CD14-positive monocyte (primary cell): ENCODE results near the gene CIB2. TPM values are rescaled to one million over a fixed set of nuclear protein-coding genes. Genes with fewer than 3 reads are reported as not detected.

ENCODE experiments used
- DNase-seq, 3 donors: peaks; one replicate each; pipeline ENCODE4 v3.0.0-alpha.2; 2011 to 2022
- H2AFZ ChIP-seq: 2 replicates; pipeline ENCODE4 v1.6.0; 2012; ENCODE audit warnings: mild to moderate bottlenecking, low read depth, low read length, inconsistent platforms; ENCODE audit not compliant: insufficient read depth, poor library complexity, severe bottlenecking
- H3K27ac ChIP-seq, 2 donors: 1 replicate in 1 of 2; 2 replicates in 1 of 2; pipeline ENCODE4 v1.5.1; 2012 to 2013; ENCODE audit warnings: low read length in 2 of 2, control low read depth in 1 of 2, inconsistent platforms in 1 of 2, low read depth in 1 of 2, mild to moderate bottlenecking in 1 of 2
- H3K27me3 ChIP-seq, 2 donors: one replicate each; pipeline versions ENCODE4 v1.6.0 to v1.6.1; 2011 to 2013; ENCODE audit warnings: low read length in 2 of 2; ENCODE audit not compliant: control insufficient read depth in 2 of 2, insufficient read depth in 2 of 2
- H3K36me3 ChIP-seq, 2 donors: replicated peaks in 1 of 2; 1 replicate in 1 of 2; 2 replicates in 1 of 2; pipeline versions ENCODE4 v1.5.1 to v1.6.1; 2012 to 2013; ENCODE audit warnings: low read length in 2 of 2, control low read depth in 1 of 2, inconsistent platforms in 1 of 2, mild to moderate bottlenecking in 1 of 2; ENCODE audit not compliant: insufficient read depth in 2 of 2, control insufficient read depth in 1 of 2
- H3K4me1 ChIP-seq, 2 donors: 1 replicate in 1 of 2; 2 replicates in 1 of 2; pipeline versions ENCODE4 v1.5.1 to v1.6.1; 2012 to 2013; ENCODE audit warnings: low read length in 2 of 2, control low read depth in 1 of 2, inconsistent platforms in 1 of 2, mild to moderate bottlenecking in 1 of 2, moderate library complexity in 1 of 2; ENCODE audit not compliant: insufficient read depth in 2 of 2, control insufficient read depth in 1 of 2
- H3K4me2 ChIP-seq: replicated peaks from 2 replicates; pipeline ENCODE3; 2012; ENCODE audit warnings: low read length, moderate library complexity, mild to moderate bottlenecking; ENCODE audit not compliant: poor library complexity, severe bottlenecking; ENCODE audit errors: extremely low read depth
- H3K4me3 ChIP-seq, 3 experiments: fragments of 200-600 bp in 1 of 3; sonication (generic) in 1 of 3; replicated peaks in 1 of 3; 1 replicate in 2 of 3; 2 replicates in 1 of 3; pipeline ENCODE4 v1.5.1; 2011 to 2013; ENCODE audit warnings: low read length in 3 of 3, mild to moderate bottlenecking in 3 of 3, control low read depth in 2 of 3, low read depth in 2 of 3, inconsistent platforms in 1 of 3, moderate library complexity in 1 of 3
- H3K79me2 ChIP-seq: 2 replicates; pipeline ENCODE4 v1.6.0; 2012; ENCODE audit warnings: mild to moderate bottlenecking, control low read depth, inconsistent platforms, low read length, moderate library complexity; ENCODE audit not compliant: insufficient read depth
- H3K9ac ChIP-seq: 2 replicates; pipeline ENCODE4 v1.6.0; 2017; ENCODE audit warnings: low read length, mild to moderate bottlenecking; ENCODE audit not compliant: insufficient read depth, poor library complexity, severe bottlenecking
- H3K9me3 ChIP-seq, 2 donors: replicated peaks in 1 of 2; 1 replicate in 1 of 2; 2 replicates in 1 of 2; pipeline versions ENCODE4 v1.5.1 to v1.6.1; 2012 to 2013; ENCODE audit warnings: low read length in 2 of 2, control low read depth in 1 of 2; ENCODE audit not compliant: control insufficient read depth in 1 of 2, insufficient read depth in 1 of 2
- H4K20me1 ChIP-seq: 2 replicates; pipeline ENCODE4 v1.6.0; 2012; ENCODE audit warnings: mild to moderate bottlenecking, low read length, control low read depth, moderate library complexity; ENCODE audit not compliant: insufficient read depth
- H3K27ac Mint-ChIP-seq, 7 donors: one replicate each; pipeline ENCODE4 v1.8.0; 2020; ENCODE audit warnings: mild to moderate bottlenecking in 7 of 7, mixed read lengths in 7 of 7, moderate library complexity in 6 of 7, inconsistent platforms in 2 of 7
- H3K27me3 Mint-ChIP-seq, 3 donors: one replicate each; pipeline ENCODE4 v1.8.0; 2021 to 2022; ENCODE audit warnings: low read depth in 3 of 3, mild to moderate bottlenecking in 3 of 3, mixed read lengths in 3 of 3, moderate library complexity in 3 of 3, inconsistent platforms in 1 of 3
- H3K36me3 Mint-ChIP-seq, 2 donors: one replicate each; pipeline ENCODE4 v1.8.0; 2020; ENCODE audit warnings: mixed read lengths in 2 of 2, inconsistent platforms in 1 of 2, mild to moderate bottlenecking in 1 of 2
- H3K4me1 Mint-ChIP-seq: one replicate; pipeline ENCODE4 v1.8.0; 2020; ENCODE audit warnings: mild to moderate bottlenecking, mixed read lengths
- H3K4me3 Mint-ChIP-seq, 2 donors: one replicate each; pipeline ENCODE4 v1.8.0; 2020; ENCODE audit warnings: mild to moderate bottlenecking in 2 of 2, mixed read lengths in 2 of 2, moderate library complexity in 1 of 2
- H3K9me3 Mint-ChIP-seq, 7 donors: one replicate each; pipeline ENCODE4 v1.8.0; 2020 to 2022; ENCODE audit warnings: mixed read lengths in 7 of 7, mild to moderate bottlenecking in 6 of 7, moderate library complexity in 6 of 7, inconsistent platforms in 2 of 7
- CTCF ChIP-seq: fragments of 200-600 bp; IDR thresholded peaks from one replicate; pipeline ENCODE4 v1.8.0; 2022; ENCODE audit warnings: antibody characterized with exemption, mild to moderate bottlenecking
- WGBS: methylation state at CpG from one replicate; pipeline ENCODE4 v1.1.5; 2013; ENCODE audit warnings: missing lambda C conversion rate; ENCODE audit not compliant: insufficient coverage; 5-methylcytosine and 5-hydroxymethylcytosine counted together
- intact Hi-C, 2 donors: fragments of 100-400 bp; cut with micrococcal nuclease; formaldehyde crosslinking; loops; one replicate each; pipeline versions ENCODE4 v1.15.0 to v1.15.1; 2023
- polyA plus RNA-seq, 3 donors: library from polyadenylated mRNA; depleted of rRNA in 1 of 3; unstranded in 2 of 3; stranded (reverse) in 1 of 3; fragments of 300-500 nt in 2 of 3; fragments of >200 nt in 1 of 3; fragmentation: Illumina TruSeq in 2 of 3; gene quantifications; 1 replicate in 2 of 3; 2 replicates in 1 of 3; pipeline ENCODE4 v1.2.3, GENCODE V29; 2012 to 2021

Gene CIB2
- polyA plus RNA-seq, 3 donors = 0.43 to 0.75 (median 0.51) TPM

GRCh38 chr15:78065973-78066946, 65.0 kb downstream of the CIB2 start:
- Mint-ChIP-seq H3K27ac (peak overlapping the region in 5 of 7 donors; percentile 43 to 89 (median 73)), H3K36me3 (peaks cover 1 to 3% of the 10 kb centered on the region in 2 donors), H3K4me1 (peaks cover 9% of the 10 kb centered on the region), H3K4me3 (no peak overlapping the region), H3K27me3 (no peaks in the 10 kb centered on the region), H3K9me3 (no peaks in the 10 kb centered on the region)
- Histone ChIP-seq H3K36me3 (no peaks in the 10 kb centered on the region), H3K79me2 (peaks cover 98% of the 10 kb centered on the region), H2AFZ (no peak overlapping the region), H3K4me2 (peak overlapping the region; percentile 65), H3K9ac (peak overlapping the region; percentile 18), H3K27me3 (no peaks in the 10 kb centered on the region), H4K20me1 (peaks cover 4% of the 10 kb centered on the region), H3K4me3 (peak overlapping the region in 1 of 3 experiments; percentile 51), H3K4me1 (peaks cover 89 to 97% of the 10 kb centered on the region in 2 donors), H3K27ac (peak overlapping the region; percentile 90 to 92), H3K9me3 (no peaks in the 10 kb centered on the region)
- TF ChIP-seq CTCF = no peak
- DNase-seq = no peak
- 70% methylated on average over 4 of the region's 7 CpGs for WGBS
- intact Hi-C loops = loop anchor here in 1 of 2 donors (5.0 kb wide), 1 partner anchor 34 kb away; no protein-coding TSS in a partner anchor

GRCh38 chr15:78065284-78065872, 65.9 kb downstream of the CIB2 start:
- no peaks in the 10 kb centered on the region for H3K27me3 ChIP-seq
- no peak overlapping the region for H3K4me3 Mint-ChIP-seq
- H4K20me1 ChIP-seq = peaks cover 4% of the 10 kb centered on the region
- H3K4me1 ChIP-seq = peaks cover 80 to 88% of the 10 kb centered on the region in 2 donors
- peak overlapping the region; percentile 90 to 92 for H3K27ac ChIP-seq
- no peak for TF ChIP-seq CTCF
- peak; percentile 58 to 81 (median 76) for DNase-seq
- no peaks in the 10 kb centered on the region for H3K27me3 Mint-ChIP-seq
- no peaks in the 10 kb centered on the region for H3K9me3 Mint-ChIP-seq
- H3K4me1 Mint-ChIP-seq = peaks cover 10% of the 10 kb centered on the region
- H3K4me3 ChIP-seq = peak overlapping the region in 1 of 3 experiments; percentile 51
- peak overlapping the region; percentile 44 for H3K9ac ChIP-seq
- intact Hi-C loops = loop anchor here in 1 of 2 donors (5.0 kb wide), 1 partner anchor 33 kb away; no protein-coding TSS in a partner anchor
- H3K79me2 ChIP-seq = peaks cover 98% of the 10 kb centered on the region
- H3K4me2 ChIP-seq = peak overlapping the region; percentile 65
- 0% methylated on average over 3 of the region's 5 CpGs for WGBS
- no peaks in the 10 kb centered on the region for H3K36me3 ChIP-seq
- H3K9me3 ChIP-seq = no peaks in the 10 kb centered on the region
- H3K27ac Mint-ChIP-seq = peak overlapping the region in 1 of 7 donors; percentile 73
- H2AFZ ChIP-seq = peak overlapping the region; percentile 57
- peaks cover 1 to 3% of the 10 kb centered on the region in 2 donors for H3K36me3 Mint-ChIP-seq
